ENCODE results near the gene ISG20L2.

Gene ISG20L2

DNA sequence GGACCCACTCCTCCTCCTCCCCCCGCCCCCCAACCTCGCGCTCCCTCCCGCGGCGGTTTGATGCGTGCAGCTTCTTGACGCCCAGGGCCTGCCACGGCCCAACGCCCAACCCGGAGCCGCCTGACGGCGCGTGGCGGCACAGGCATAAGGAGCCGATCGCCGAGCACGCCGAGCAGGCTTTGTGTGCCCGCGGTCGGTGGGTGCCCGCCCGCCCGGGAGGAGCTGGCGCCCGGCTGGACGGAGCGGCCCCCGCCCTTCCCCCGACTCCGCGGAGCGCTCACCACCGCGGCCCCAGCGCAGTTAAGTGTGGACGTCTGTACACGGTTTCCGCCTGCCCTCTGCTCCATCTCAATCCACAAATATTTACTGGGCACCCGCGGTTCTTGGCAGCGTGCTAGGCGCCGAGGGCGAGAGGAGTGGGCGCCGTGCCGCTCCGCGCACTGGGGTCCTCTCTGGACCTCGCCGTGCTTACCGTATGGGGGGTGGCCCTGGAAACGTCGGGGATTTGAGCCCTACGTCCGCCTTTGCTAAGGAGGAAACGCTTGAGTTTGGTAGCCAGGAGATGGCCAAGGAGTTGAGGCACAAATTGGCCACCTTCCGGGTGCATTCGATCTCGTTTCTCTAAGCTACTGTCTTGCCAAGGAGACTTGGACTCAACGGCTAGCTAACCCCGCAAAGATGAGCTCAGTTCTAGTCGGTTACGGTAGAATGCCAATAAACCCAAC is 23.4 kb upstream of the ISG20L2 start:
- H3K27ac ChIP-seq = peak overlapping the region; percentile 97
- TF ChIP-seq, protein P1, sequence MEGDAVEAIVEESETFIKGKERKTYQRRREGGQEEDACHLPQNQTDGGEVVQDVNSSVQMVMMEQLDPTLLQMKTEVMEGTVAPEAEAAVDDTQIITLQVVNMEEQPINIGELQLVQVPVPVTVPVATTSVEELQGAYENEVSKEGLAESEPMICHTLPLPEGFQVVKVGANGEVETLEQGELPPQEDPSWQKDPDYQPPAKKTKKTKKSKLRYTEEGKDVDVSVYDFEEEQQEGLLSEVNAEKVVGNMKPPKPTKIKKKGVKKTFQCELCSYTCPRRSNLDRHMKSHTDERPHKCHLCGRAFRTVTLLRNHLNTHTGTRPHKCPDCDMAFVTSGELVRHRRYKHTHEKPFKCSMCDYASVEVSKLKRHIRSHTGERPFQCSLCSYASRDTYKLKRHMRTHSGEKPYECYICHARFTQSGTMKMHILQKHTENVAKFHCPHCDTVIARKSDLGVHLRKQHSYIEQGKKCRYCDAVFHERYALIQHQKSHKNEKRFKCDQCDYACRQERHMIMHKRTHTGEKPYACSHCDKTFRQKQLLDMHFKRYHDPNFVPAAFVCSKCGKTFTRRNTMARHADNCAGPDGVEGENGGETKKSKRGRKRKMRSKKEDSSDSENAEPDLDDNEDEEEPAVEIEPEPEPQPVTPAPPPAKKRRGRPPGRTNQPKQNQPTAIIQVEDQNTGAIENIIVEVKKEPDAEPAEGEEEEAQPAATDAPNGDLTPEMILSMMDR (conservative IDR thresholded peaks at IDR 0.05) = no peak

DNA sequence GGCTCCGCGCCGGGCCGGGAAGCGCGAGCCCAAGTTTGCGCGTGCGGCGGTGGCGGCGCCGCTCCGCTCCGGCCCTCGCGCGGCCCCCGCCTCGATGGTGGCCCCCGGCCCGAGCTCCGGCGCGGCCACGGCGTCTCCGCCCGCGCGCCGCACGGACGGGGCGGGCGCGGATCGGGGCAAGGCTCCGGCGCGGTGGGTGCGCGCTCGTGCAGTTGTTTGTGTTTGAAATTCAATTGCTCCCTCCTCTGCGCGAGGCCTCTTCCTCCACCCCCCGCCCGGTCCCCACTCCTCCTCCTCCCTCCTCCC is 22.8 kb upstream of the ISG20L2 start, which contains the start of gene HDGF:
HDGF (minus strand) TSS at position 225 of the 306 bp plus-strand sequence. CDS start 246 bp downstream, outside the sequence.
- H3K27ac ChIP-seq = peak within 1 kb of the TSS; percentile 97
- TF ChIP-seq, protein P1 (conservative IDR thresholded peaks at IDR 0.05) = no peak

DNA sequence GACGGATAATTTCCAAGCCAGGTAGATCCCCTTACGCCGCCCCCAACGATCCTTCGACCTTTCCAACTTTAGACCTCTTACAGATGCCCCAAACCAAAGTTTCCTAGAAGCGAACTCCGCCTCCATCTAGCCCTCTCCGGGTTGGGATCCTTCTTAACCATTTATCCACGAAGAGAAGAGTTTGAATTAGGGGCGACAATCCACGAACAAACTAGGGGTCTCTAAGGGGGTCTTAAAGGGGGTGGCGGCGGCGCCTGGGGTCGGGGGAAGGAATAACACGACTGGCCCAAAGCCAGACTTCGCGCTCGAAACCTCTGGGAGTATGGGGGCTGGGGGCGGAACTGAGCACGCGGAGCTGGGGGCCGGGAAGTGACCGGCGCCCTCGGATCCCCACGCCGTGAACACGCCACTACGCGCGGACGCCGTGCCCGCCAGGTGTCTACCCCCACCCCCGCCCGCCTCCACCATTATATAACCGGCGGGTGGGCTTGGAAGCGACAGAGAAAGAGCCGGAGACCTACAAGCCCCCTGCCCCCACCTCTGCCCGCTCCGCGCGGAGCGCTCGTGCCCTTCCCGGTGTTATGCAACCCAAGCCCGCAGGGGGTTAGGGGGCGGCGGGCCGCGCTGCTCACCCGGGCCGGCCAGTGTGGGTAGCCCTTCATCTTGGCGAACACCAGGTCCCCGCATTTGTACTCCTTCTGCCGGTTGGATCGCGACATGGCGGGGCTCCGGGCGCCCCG is 22.3 kb upstream of the ISG20L2 start:
- TF ChIP-seq, protein P1 (conservative IDR thresholded peaks at IDR 0.05) = no peak
- H3K27ac ChIP-seq = peak overlapping the region; percentile 97

DNA sequence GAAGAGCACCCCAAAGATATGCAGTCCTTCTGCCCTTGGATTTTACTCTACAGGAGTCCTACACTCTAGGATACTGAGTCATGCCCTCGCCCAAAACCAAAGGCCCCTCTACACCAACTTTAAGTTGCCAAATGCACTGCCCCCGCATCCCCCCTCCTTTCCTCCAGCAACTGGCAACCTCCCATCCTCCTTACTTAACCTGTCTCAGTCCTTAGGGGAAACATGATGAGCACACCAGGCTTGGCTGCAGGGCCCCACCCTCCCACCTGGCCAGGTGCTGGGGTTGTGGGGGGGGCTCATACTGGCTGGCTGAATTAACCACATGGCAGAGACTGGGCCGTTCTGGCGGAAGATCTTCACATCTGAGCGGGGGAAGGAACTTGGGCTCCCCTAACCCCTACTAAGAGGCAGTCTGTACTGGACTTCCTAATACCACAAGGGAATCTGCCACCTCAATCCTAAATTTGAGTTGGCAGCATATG is 21.7 kb upstream of the ISG20L2 start:
- peak overlapping the region; percentile 97 for H3K27ac ChIP-seq
- TF ChIP-seq, protein P1 (conservative IDR thresholded peaks at IDR 0.05) = no peak

DNA sequence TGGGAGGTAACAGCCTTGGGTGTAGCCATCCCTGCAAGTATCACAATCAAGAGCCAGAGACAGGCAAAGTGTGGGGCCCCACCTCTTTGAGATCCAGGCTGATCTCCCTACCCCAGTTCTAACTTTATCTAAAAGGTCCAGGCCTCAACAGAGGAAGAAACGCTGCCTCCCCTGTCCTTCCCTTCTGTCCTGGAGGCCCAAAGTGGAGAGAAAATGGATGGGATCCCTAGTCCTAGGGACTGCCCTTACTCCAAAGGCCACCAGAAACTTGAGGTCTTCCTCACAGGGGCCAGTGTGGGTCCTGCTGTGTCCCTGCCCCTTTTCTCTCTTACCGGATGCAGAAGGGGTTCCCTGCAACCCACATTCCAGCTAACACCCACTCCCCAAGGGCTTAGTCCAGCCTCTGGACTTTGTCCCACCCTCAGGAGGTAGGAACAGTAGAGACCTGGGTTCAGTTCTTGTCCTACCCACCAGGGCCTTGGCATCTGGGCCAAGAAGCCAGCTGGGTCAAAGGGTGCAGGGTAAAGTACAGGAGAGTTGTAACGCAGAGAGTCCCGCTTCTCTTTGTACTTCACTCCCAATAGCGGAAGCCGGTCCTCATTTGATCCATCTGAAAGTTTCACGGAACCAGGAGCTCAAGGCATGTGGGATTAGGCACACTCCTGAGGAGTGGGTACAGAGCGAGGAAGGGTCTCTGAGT is 21.0 kb upstream of the ISG20L2 start:
- TF ChIP-seq, protein P1 (conservative IDR thresholded peaks at IDR 0.05) = no peak
- peak overlapping the region; percentile 97 for H3K27ac ChIP-seq

DNA sequence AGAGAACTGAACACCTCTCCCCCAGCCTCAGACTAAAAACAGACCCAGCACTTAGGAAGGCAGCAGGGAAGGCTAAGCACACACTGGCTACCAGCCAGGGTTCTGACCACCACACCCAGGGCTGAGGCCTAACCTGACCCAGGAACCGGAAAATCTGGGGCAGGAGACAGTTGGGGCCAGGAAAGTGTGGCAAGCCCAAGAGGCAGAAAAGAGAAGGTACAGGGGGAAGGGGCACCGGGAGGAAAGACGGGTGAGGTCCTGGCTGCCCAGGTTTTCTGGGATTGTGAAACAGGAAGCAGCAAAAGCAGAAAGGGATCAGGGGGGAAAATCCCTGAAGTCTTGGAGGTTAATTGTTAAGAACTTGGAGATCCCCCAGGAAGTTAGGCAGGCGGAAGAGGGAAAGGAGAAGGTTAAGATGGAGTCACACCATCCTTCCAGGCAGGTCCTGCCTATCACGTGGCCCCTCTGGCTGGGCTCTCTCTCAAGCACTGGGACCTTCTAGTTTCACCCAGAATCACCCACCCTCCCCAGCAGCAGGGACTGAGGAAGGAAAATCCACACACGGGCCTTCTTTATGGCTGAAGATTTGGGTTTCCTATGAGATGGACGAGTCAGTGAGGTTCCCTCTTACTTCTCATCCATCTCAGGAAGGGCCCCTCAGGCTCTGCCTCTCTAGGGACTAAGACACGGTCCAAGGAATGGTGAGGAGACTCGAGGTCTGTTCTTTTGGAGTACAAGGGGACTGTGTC is 20.3 kb upstream of the ISG20L2 start:
- H3K27ac ChIP-seq = peak overlapping the region; percentile 97
- TF ChIP-seq, protein P1 (conservative IDR thresholded peaks at IDR 0.05) = no peak
